ENCODE measurements around the gene THAP4.

- no peak for TF ChIP-seq CTCF (IDR thresholded peaks at IDR 0.05)
- no peak for TF ChIP-seq POLR2A (IDR thresholded peaks at IDR 0.05)
These were observed 57.7 kb downstream of the THAP4 start for GRCh38 chr2:241579281-241579680.

Measured in body of pancreas (tissue), 4 donors.